K562 (cell line): Measurements from ENCODE around the gene ECSCR. TPM values are rescaled to one million over a fixed set of nuclear protein-coding genes. Genes with fewer than 3 reads are reported as not detected.

ENCODE experiments used
- ATAC-seq: fragments of 200-7000 bp; cut with Tn5 transposase; 3 replicates; pipeline ENCODE4 v1.9.1; 2020; ENCODE audit warnings: moderate library complexity
- BruUV-seq: library from RNA; stranded (reverse); fragments of 400-500 nt; replicated peaks from 2 replicates; lab custom pipeline; 2021; lab: Mats Ljungman, UMichigan
- CTCF ChIA-PET: fragments of 300-600 bp; formaldehyde crosslinking; extraction: SDS; loops from one replicate; lab custom pipeline; 2021; ENCODE audit warnings: low intra/inter-chr PET ratio; lab: Yijun Ruan, JAX
- POLR2A ChIA-PET: fragments of 300-600, 350-650 bp; sonication (Branson Sonifier 250); formaldehyde crosslinking; extraction: SDS; loops from one replicate; lab custom pipeline; 2021; ENCODE audit warnings: antibody characterized with exemption, inconsistent platforms; lab: Yijun Ruan, JAX
- DNase-seq, 4 experiments: peaks; one replicate each; pipeline versions ENCODE4 v3.0.0 to v3.0.0-alpha.2; 2011 to 2018; ENCODE audit warnings: low spot score in 3 of 4, mixed read lengths in 3 of 4; ENCODE audit errors: extremely low read depth in 1 of 4
- FAIRE-seq: peaks from 2 replicates; lab custom pipeline; 2011; peaks lifted over from hg19 to GRCh38; lab: Jason Lieb, UNC
- H2AFZ ChIP-seq: 2 replicates; pipeline ENCODE4 v1.6.0; 2011; ENCODE audit warnings: low read depth, low read length, control low read depth, inconsistent platforms
- H3K27ac ChIP-seq: fragments of 200-600 bp; 3 replicates; pipeline ENCODE4 v1.8.0; 2011; ENCODE audit warnings: low read depth, mild to moderate bottlenecking, control low read depth, inconsistent platforms, low read length, moderate library complexity, mixed read lengths; ENCODE audit errors: extremely low read depth
- H3K27me3 ChIP-seq, 2 experiments: fragments of 300-600 bp in 1 of 2; 2 replicates in 1 of 2; 3 replicates in 1 of 2; pipeline versions ENCODE4 v1.6.0 to v1.8.0; 2011; ENCODE audit warnings: inconsistent platforms in 2 of 2, low read length in 2 of 2, mild to moderate bottlenecking in 1 of 2, mixed read lengths in 1 of 2, moderate library complexity in 1 of 2; ENCODE audit not compliant: control insufficient read depth in 2 of 2, insufficient read depth in 2 of 2
- H3K36me3 ChIP-seq: fragments of 300-600 bp; 3 replicates; pipeline ENCODE4 v1.8.0; 2011; ENCODE audit warnings: mild to moderate bottlenecking, low read length, inconsistent platforms; ENCODE audit not compliant: control insufficient read depth, insufficient read depth
- H3K4me1 ChIP-seq, 2 experiments: fragments of 200-600 bp in 1 of 2; replicated peaks in 1 of 2; 2 replicates in 1 of 2; 3 replicates in 1 of 2; pipeline versions ENCODE4 v1.5.1 to v1.8.0; 2011; ENCODE audit warnings: inconsistent platforms in 2 of 2, low read length in 2 of 2, mild to moderate bottlenecking in 1 of 2, mixed read lengths in 1 of 2, moderate library complexity in 1 of 2; ENCODE audit not compliant: control insufficient read depth in 2 of 2, insufficient read depth in 2 of 2
- H3K4me2 ChIP-seq: 2 replicates; pipeline ENCODE4 v1.6.1; 2011; ENCODE audit warnings: low read length, control low read depth, inconsistent platforms, mixed read lengths; ENCODE audit not compliant: insufficient read depth
- H3K4me3 ChIP-seq: fragments of 200-600 bp; sonication (generic), shearing (Covaris generic); 2 replicates; pipeline ENCODE4 v1.5.1; 2016; ENCODE audit warnings: control low read depth, inconsistent platforms
- H3K79me2 ChIP-seq: fragments of 200-600 bp; 3 replicates; pipeline ENCODE4 v1.8.0; 2011; ENCODE audit warnings: low read length, inconsistent platforms; ENCODE audit not compliant: control insufficient read depth, insufficient read depth
- H3K9ac ChIP-seq, 2 experiments: 2 replicates each; pipeline versions ENCODE4 v1.6.0 to v1.6.1; 2011; ENCODE audit warnings: low read depth in 2 of 2, low read length in 2 of 2, control low read depth in 1 of 2, inconsistent platforms in 1 of 2, mild to moderate bottlenecking in 1 of 2, mixed read lengths in 1 of 2; ENCODE audit not compliant: insufficient read depth in 1 of 2
- H3K9me1 ChIP-seq: one replicate; pipeline ENCODE4 v1.6.0; 2011; ENCODE audit warnings: inconsistent platforms, mild to moderate bottlenecking, low read length, moderate library complexity; ENCODE audit not compliant: control insufficient read depth, insufficient read depth
- H3K9me3 ChIP-seq: replicated peaks from 2 replicates; pipeline ENCODE4 v1.5.1; 2011; ENCODE audit warnings: low read depth, low read length, inconsistent platforms; ENCODE audit not compliant: control insufficient read depth, insufficient read depth
- H4K20me1 ChIP-seq: replicated peaks from 2 replicates; pipeline ENCODE4 v1.6.1; 2011; ENCODE audit warnings: low read length, inconsistent platforms, mixed read lengths; ENCODE audit not compliant: control insufficient read depth, insufficient read depth
- ZBTB26 ChIP-seq: fragments of 450-650 bp; formaldehyde crosslinking; IDR thresholded peaks from 2 replicates; pipeline ENCODE4 v1.4.0; 2022; ENCODE audit warnings: missing genetic modification characterization
- ZNF175 ChIP-seq: fragments of 200-800 bp; sonication (Bioruptor generic); IDR thresholded peaks from 2 replicates; pipeline ENCODE4 v1.6.1; 2016; ENCODE audit warnings: low read depth, mild to moderate bottlenecking, missing genetic modification characterization, missing compliant biosample characterization
- ZNF79 ChIP-seq: fragments of 250-450 bp; sonication (Bioruptor Pico); IDR thresholded peaks from 2 replicates; pipeline ENCODE4 v1.4.0; 2020; ENCODE audit warnings: low read depth, mild to moderate bottlenecking, moderate library complexity
- WGBS: fragments of 100-300 bp; shearing (Covaris generic); methylation state at CpG from one replicate; pipeline ENCODE4 v1.1.6; 2016; ENCODE audit warnings: low coverage, mixed read lengths; ENCODE audit not compliant: insufficient coverage; ENCODE audit errors: missing lambda C conversion rate; 5-methylcytosine and 5-hydroxymethylcytosine counted together
- in situ Hi-C: fragments of 300-500 bp; cut with MboI; formaldehyde crosslinking; loops from 4 replicates; pipeline ENCODE4 v1.15.0; 2018; ENCODE audit warnings: inconsistent platforms, mixed read lengths
- intact Hi-C: fragments of 100-400 bp; cut with micrococcal nuclease; formaldehyde crosslinking; loops from 2 replicates; pipeline ENCODE4 v1.14.2; 2022
- polyA plus RNA-seq, 8 experiments: library from polyadenylated mRNA; depleted of rRNA in 4 of 8; stranded (reverse) in 5 of 8; unstranded in 3 of 8; fragments of >200 nt; fragmentation: Nextera tagmentation in 2 of 8; fragmentation: Illumina TruSeq in 1 of 8; extraction: Ambion mirVana in 2 of 8; extraction: Trizol in 1 of 8; gene quantifications; 2 replicates each; pipeline versions ENCODE4 v1.2.1 to v1.2.3, GENCODE V29; 2011 to 2014; ENCODE audit warnings: inconsistent platforms in 1 of 8, missing spikeins in 1 of 8
- total RNA-seq, 7 experiments: library from RNA; depleted of rRNA in 6 of 7; stranded (reverse); fragments of >200 nt in 6 of 7; fragmentation: Illumina TruSeq in 2 of 7; extraction: Trizol in 2 of 7; gene quantifications; 2 replicates each; pipeline versions ENCODE4 v1.2.1 to v1.2.3, GENCODE V29; 2011 to 2021; ENCODE audit warnings: low replicate concordance in 1 of 7

Gene ECSCR
- total and polyA plus RNA-seq, 9 of the 15 experiments (the other 6 are each of a cell fraction or from before 2014, with no cell fraction given) = 0.10 to 0.25 (median 0.13) TPM; not detected in 6

GRCh38 chr5:139461176-139461575, 1.4 kb downstream of the ECSCR start (continued):
- TF ChIP-seq ZNF175 (CRISPR knock-in tag) = no peak
- TF ChIP-seq, all 486 proteins: peak for 0

- ChIA-PET POLR2A (no interaction called here), CTCF (no interaction called here)
- TF ChIP-seq ZNF79 = no peak
- no peaks in the 10 kb centered on the region for H4K20me1 ChIP-seq
- intact Hi-C loops = no loop called here
- no peak overlapping the region for H3K27ac ChIP-seq
- H2AFZ ChIP-seq = 0 out of 2 replicates have a peak overlapping the region, but pooled peaks have one; percentile 51
- WGBS = 29% methylated on average over 1 of the region's 1 CpG
- DNase-seq (no peak), FAIRE-seq (no peak), ATAC-seq (no peak)
- no peak overlapping the region for H3K4me3 ChIP-seq
- H3K4me1 ChIP-seq = peaks cover 0 to 7% of the 10 kb centered on the region in 2 experiments; a peak in 2 of 5 replicates
- no TSS peak for BruUV-seq
- no peaks in the 10 kb centered on the region for H3K79me2 ChIP-seq
- in situ Hi-C loops = no loop called here
- no peaks in the 10 kb centered on the region for H3K36me3 ChIP-seq
- peak overlapping the region in 1 of 2 experiments; percentile 53; a peak in 1 of 4 replicates for H3K9ac ChIP-seq
- no peaks in the 10 kb centered on the region for H3K9me3 ChIP-seq
- H3K4me2 ChIP-seq = no peak overlapping the region
- H3K9me1 ChIP-seq = no peaks in the 10 kb centered on the region
- no peaks in the 10 kb centered on the region for H3K27me3 ChIP-seq
These were observed 2.1 kb downstream of the ECSCR start for GRCh38 chr5:139460455-139460854.

GRCh38 chr5:139459451-139459934, 3.0 kb downstream of the ECSCR start:
- Histone ChIP-seq H3K79me2 (no peaks in the 10 kb centered on the region), H3K9me1 (no peaks in the 10 kb centered on the region), H3K27ac (no peak overlapping the region), H3K27me3 (no peaks in the 10 kb centered on the region), H4K20me1 (no peaks in the 10 kb centered on the region), H3K9me3 (no peaks in the 10 kb centered on the region), H3K36me3 (no peaks in the 10 kb centered on the region), H3K4me1 (peaks cover 0 to 7% of the 10 kb centered on the region in 2 experiments; a peak in 2 of 5 replicates), H3K9ac (peak overlapping the region in 1 of 2 experiments; percentile 63; a peak in 2 of 4 replicates), H2AFZ (peak overlapping the region; percentile 71), H3K4me2 (no peak overlapping the region), H3K4me3 (no peak overlapping the region)
- ChIA-PET CTCF (no interaction called here), POLR2A (interaction anchor here (1.0 kb wide), 1 partner anchor 20 kb away, joined by 3 read pairs; the partner anchor contains the start of gene DNAJC18)
- ATAC-seq (no peak), DNase-seq (no peak), FAIRE-seq (no peak)
- no peak for TF ChIP-seq ZBTB26
- in situ Hi-C loops = no loop called here
- 54% methylated on average over 8 of the region's 8 CpGs for WGBS
- intact Hi-C loops = no loop called here
- BruUV-seq = no TSS peak
